Esophagus muscularis mucosa (tissue), 3 donors: ENCODE measurements around the gene MAST4.

Source experiments
- POLR2A ChIP-seq: fragments of 450-650 bp; IDR thresholded peaks from one replicate; pipeline ENCODE4 v1.6.1; 2017; ENCODE audit warnings: antibody characterized with exemption, moderate library complexity, mild to moderate bottlenecking, low read depth
- POLR2AphosphoS5 ChIP-seq, 2 donors: sonication (generic); formaldehyde crosslinking; IDR thresholded peaks; one replicate each; pipeline ENCODE4 v1.6.1; 2017; ENCODE audit warnings: antibody characterized with exemption in 2 of 2
- TF ChIP-seq, protein P1 (sequence below), 3 experiments: fragments of 200-600 bp in 2 of 3; fragments of 450-650 bp in 1 of 3; sonication (generic) in 2 of 3; IDR thresholded peaks; one replicate each; pipeline ENCODE4 v1.5.1; 2017 to 2019; ENCODE audit warnings: antibody characterized with exemption in 3 of 3, mild to moderate bottlenecking in 2 of 3, moderate library complexity in 1 of 3

DNA sequence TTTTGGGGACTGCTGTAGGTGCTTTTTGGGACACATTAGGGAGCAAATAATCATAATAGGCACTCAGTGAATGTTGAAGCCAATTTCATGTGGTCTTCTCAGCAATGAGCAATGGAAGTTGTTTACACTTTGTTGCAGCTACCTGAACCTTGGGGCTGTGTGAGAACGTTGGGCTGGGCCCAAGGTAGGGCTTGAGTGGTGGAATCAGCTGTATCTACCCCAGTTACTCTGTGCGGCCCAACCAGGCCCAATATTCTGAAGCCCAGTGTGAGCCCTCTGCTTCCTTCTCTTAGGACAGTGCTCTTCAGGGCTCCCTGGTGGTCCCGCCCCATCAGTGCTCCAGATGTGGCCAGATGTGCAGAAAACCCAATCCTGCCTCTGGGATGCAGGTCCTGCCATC lies 38.4 kb downstream of the MAST4 start:
- TF ChIP-seq, protein P1, sequence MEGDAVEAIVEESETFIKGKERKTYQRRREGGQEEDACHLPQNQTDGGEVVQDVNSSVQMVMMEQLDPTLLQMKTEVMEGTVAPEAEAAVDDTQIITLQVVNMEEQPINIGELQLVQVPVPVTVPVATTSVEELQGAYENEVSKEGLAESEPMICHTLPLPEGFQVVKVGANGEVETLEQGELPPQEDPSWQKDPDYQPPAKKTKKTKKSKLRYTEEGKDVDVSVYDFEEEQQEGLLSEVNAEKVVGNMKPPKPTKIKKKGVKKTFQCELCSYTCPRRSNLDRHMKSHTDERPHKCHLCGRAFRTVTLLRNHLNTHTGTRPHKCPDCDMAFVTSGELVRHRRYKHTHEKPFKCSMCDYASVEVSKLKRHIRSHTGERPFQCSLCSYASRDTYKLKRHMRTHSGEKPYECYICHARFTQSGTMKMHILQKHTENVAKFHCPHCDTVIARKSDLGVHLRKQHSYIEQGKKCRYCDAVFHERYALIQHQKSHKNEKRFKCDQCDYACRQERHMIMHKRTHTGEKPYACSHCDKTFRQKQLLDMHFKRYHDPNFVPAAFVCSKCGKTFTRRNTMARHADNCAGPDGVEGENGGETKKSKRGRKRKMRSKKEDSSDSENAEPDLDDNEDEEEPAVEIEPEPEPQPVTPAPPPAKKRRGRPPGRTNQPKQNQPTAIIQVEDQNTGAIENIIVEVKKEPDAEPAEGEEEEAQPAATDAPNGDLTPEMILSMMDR (IDR thresholded peaks at IDR 0.05): no peak
- TF ChIP-seq POLR2AphosphoS5 (IDR thresholded peaks at IDR 0.05): no peak
- TF ChIP-seq POLR2A: no peak
